HG03378 (cell line): ENCODE data around the gene ITCH.
"Not testable (repeated sequence)": the region's sequence is repeated elsewhere in the genome, so short reads cannot be mapped to it uniquely, and the experiment has no call there.

ENCODE experiments used
- ATAC-seq: cut with Tn5 transposase; IDR thresholded peaks from one replicate; pipeline ENCODE4 v1.9.1; 2021; ENCODE audit warnings: mild to moderate bottlenecking, moderate library complexity; ENCODE audit not compliant: unreplicated experiment

ITCH gene

GRCh38 chr20:34449674-34450592 is 86.9 kb downstream of the ITCH start:
- no peak for ATAC-seq

GRCh38 chr20:34452281-34452982 is 89.4 kb downstream of the ITCH start:
- ATAC-seq = no peak

DNA sequence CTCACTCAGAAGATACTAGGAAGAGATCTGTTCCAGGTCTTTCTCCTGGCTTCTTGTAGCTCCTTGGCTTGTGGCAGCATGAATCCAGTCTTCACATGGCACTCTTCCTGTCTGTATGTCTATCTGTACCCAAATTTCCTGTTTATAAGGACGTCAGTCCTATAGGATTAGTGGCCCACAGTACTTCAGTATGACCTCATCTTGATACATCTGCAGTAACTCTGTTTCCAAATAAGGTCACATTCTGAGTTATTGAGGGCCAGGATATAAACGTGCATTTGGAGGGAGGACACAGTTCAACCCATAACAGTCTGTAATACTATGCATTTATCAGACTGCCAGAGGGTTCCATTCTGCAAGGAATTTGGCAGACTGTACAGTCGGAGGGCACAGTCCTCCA is 95.6 kb downstream of the ITCH start:
- ATAC-seq = no peak

DNA sequence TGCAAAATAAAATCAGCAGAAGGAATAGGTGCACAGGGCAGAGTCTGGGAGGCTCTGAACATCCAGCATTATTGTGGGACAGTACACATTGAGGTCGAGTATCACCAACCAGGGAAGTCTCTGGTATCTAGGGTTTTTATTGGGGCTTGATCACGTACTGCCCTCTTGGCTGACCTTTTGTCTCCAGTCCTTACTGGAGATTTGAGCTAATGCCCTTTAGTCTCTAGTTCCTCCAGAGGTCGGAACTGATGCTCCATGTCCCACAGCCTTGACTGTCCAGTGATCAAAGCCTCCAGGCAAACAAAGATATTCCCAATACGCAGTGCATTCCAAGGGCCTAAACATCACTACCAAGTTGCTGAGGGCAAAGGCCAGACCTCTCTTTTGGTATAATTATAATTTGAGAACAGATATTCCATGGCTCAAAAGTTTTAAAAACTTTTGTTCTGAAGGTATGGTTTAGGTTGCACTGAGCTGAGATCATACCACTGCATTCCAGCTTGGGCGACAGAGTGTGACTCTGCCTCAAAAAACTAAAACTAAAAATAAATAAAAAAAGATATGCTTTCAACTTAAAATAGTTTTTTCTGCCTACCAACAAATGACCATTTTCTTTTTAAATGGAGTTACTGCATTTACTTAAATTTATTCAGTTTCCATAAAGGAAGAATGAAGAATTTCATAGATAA is 96.3 kb downstream of the ITCH start:
- ATAC-seq = no peak

- no peak for ATAC-seq
Observed at GRCh38 chr20:34461779-34462087, 98.7 kb downstream of the ITCH start.

DNA sequence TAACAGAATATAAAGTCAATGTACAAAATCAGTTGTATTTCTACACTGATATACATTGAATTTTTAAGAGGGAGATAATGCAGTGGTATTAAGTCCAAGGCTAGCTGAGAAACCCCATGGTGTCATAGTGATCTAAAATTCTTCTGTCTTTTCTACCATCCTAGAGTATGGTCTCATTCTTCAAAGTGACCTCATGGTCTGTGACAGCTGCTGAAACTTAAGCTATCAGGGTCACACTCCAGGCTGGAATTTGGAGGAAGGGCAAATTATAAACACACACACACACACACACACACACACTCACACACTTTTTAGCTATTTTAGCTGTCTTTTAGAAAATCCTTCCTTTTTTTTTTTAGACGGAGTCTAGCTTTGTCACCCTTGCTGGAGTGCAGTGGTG is 105.9 kb downstream of the ITCH start:
- no peak for ATAC-seq

GRCh38 chr20:34472246-34472925 is 109.3 kb downstream of the ITCH start:
- ATAC-seq = no peak

DNA sequence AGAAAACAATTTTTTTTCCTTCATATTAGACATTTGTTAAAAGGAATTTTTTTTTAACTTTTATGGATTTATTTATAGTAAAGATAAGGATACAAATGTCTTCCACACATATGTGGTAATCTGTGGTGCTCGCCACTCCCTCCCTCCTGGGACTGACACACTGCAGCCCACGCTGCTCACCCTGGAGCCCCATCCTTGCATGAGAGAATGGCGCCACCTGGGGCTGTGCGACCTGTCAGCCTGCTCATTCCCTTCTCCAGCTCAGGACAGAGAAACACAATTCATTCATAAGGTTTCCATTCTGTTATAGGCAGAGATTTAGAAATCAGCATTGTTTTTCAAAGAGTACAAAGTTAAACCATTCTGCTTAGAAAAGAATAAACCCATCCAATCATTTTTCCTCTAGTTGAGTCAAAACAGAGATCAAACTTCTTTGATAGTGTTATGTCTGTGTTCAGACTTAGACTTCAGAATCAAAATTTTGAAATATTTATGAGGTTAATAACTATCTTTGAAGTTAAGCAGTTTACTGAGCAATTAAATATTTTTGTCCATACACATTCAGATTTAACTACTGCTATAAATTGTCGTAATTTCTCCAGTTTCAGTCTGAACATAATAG is 110.3 kb downstream of the ITCH start:
- no peak for ATAC-seq

DNA sequence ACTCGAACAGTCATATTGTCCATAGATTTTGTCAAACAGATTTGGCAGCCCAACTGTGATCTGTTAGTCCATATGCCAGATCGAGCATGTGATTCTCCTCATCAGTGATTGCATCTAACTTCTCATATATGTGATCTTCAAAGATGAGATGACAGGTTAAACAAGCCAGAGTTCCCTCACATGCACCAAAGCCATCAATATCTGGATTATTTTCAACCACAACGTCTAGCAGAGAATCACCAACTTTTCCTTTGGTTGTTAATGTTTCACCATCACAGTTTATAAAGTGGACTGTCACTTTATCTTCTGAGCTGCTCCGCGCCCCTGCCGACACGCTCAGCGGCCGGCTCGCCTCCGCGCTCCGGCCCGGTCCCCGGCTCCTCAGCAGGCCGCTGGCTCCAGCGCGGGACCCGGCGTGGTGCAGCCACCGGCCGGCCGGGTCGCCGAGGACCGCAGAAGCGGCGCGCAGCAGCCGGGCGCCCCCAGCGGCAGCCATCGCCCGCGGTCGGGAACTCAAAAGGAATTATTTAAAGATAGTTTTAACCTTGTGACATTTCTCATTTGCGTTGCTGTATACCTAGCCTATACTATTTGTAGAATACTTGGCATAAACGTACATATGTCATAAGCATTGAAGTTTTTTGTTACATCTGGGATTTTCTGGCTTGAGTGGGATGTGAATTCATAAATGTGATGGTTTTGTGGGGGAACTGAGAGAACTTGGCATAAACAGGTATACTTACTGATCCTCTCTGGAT is 113.1 kb downstream of the ITCH start:
- no peak for ATAC-seq

DNA sequence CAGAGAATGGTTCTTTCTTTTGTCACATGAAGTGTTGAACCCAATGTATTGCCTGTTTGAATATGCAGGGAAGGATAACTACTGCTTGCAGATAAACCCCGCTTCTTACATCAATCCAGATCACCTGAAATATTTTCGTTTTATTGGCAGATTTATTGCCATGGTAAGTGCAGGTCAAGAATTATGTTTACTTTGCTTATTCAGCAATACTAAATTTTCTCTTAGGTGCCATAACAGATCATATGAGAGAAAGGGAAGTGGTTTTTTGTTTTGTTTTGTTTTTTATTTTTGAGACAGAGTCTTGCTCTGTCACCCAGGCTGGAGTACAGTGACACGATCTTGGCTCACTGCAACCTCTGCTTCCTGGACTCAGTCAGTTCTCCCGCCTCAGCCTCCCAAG is 116.6 kb downstream of the ITCH start:
- no peak for ATAC-seq

DNA sequence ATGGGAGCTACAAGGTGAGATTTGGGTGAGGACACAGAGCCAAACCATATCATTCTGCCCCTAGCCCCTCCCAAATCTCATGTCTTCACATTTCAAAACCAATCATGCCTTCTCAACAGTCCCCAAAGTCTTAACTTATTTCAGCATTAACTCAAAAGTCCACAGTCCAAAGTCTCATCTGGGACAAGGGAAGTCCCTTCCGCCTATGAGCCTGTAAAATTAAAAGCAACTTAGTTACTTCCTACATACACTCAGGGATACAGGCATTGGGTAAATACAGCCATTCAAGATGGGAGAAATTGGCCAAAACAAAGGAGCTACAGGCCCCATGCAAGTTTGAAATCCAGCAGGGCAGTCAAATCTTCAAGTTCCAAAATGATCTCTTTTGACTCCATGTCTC is 119.1 kb downstream of the ITCH start:
- not testable (repeated sequence) for ATAC-seq

GRCh38 chr20:34483585-34484220 is 120.6 kb downstream of the ITCH start:
- ATAC-seq = not testable (repeated sequence)

GRCh38 chr20:34485068-34485634 is 122.1 kb downstream of the ITCH start:
- no peak for ATAC-seq

GRCh38 chr20:34491226-34491931 is 128.3 kb downstream of the ITCH start:
- no peak for ATAC-seq

- ATAC-seq = no peak
Observed at GRCh38 chr20:34491932-34492509, 128.9 kb downstream of the ITCH start.

GRCh38 chr20:34493646-34494045 is 130.6 kb downstream of the ITCH start:
- no peak for ATAC-seq

DNA sequence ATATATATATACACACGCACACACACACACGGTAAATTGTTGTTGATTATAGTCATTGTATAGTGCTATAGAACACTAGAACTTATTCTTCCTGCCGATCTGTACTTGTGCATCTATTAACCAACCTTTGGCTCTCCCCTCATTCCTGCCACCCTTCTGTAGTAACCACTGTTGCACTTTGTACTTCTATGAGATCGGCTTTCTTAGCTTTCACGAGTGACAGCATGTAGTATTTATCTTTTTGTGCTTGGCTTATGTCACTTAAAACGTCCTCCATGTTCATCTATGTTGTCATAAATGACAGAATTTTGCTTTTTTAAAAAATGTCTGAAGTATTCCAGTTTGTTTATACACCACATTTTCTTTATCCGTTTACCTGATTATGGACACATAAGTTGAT is 132.2 kb downstream of the ITCH start:
- ATAC-seq = no peak

DNA sequence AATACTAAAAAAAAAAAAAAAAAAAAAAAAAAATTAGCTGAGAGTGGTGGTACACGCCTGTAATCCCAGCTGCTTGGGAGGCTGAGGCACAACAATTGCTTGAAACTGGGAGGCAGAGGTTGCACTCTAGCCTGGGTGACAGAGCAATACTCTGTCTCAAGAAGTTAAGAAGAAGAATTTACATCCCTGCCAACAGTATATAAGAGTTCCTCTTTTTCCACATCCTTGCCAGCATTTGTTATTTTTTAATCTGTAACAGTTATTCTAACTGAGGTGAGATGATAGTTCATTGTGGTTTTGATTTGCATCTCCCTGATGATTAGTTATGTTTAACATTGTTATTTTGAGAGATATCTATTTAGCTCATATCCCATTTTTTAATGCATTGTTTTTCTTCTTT is 132.8 kb downstream of the ITCH start:
- ATAC-seq = no peak
